ENCODE data around the gene FOXA1. TPM values are rescaled to one million over a fixed set of nuclear protein-coding genes. Genes with fewer than 3 reads are reported as not detected.

Gene FOXA1
- total and polyA plus RNA-seq, 10 donors = not detected

GRCh38 chr14:37539992-37540391 lies 55.1 kb downstream of the FOXA1 start:
- intact Hi-C loops (cut with DNase I; ENCODE audit: low total_unique reads) = no loop called here
- Histone ChIP-seq H3K9me3 (peaks cover 0 to 5% (median 0%) of the 10 kb centered on the region in 8 donors), H3K4me1 (no peaks in the 10 kb centered on the region), H3K27me3 (replicated peaks in 1 of 7) (no peaks in the 10 kb centered on the region), H3K27ac (no peak overlapping the region), H3K36me3 (no peaks in the 10 kb centered on the region), H3K4me3 (no peak overlapping the region)
- WGBS, 5 donors = 73 to 92% (median 82%) methylated on average over 1 of the region's 1 CpG
- DNase-seq = no peak
- TF ChIP-seq, protein P1, sequence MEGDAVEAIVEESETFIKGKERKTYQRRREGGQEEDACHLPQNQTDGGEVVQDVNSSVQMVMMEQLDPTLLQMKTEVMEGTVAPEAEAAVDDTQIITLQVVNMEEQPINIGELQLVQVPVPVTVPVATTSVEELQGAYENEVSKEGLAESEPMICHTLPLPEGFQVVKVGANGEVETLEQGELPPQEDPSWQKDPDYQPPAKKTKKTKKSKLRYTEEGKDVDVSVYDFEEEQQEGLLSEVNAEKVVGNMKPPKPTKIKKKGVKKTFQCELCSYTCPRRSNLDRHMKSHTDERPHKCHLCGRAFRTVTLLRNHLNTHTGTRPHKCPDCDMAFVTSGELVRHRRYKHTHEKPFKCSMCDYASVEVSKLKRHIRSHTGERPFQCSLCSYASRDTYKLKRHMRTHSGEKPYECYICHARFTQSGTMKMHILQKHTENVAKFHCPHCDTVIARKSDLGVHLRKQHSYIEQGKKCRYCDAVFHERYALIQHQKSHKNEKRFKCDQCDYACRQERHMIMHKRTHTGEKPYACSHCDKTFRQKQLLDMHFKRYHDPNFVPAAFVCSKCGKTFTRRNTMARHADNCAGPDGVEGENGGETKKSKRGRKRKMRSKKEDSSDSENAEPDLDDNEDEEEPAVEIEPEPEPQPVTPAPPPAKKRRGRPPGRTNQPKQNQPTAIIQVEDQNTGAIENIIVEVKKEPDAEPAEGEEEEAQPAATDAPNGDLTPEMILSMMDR (IDR thresholded peaks at IDR 0.05 in 8 of 11, conservative IDR thresholded peaks at IDR 0.05 in 3 of 11) = no peak
- TF ChIP-seq POLR2AphosphoS5 (IDR thresholded peaks at IDR 0.05) = no peak
- no peak for TF ChIP-seq POLR2A (IDR thresholded peaks at IDR 0.05)

Other genes with a start within 250 kb of the FOXA1 start
- gene TTC6, start 380 bp upstream of the FOXA1 start, total RNA-seq = not detected
- gene TTC6, start 380 bp upstream of the FOXA1 start, polyA plus RNA-seq = not detected

Data from spleen (tissue), 11 donors.